HG02571 (cell line): ENCODE data around the gene CKAP5.
"Not testable (repeated sequence)": the region's sequence is repeated elsewhere in the genome, so short reads cannot be mapped to it uniquely, and the experiment has no call there.

Experiments
- ATAC-seq: cut with Tn5 transposase; IDR thresholded peaks from one replicate; pipeline ENCODE4 v1.9.1; 2021; ENCODE audit warnings: mild to moderate bottlenecking, moderate library complexity; ENCODE audit not compliant: unreplicated experiment

Gene CKAP5

GRCh38 chr11:46729110-46730027 lies 116.7 kb downstream of the CKAP5 start:
- ATAC-seq = no peak

- ATAC-seq = no peak
Measured at GRCh38 chr11:46728659-46729040, 117.4 kb downstream of the CKAP5 start.

- ATAC-seq = no peak
Measured at GRCh38 chr11:46727952-46728658, 118.0 kb downstream of the CKAP5 start.

GRCh38 chr11:46726206-46726862 lies 119.7 kb downstream of the CKAP5 start:
- ATAC-seq = no peak

GRCh38 chr11:46725338-46726205 lies 120.5 kb downstream of the CKAP5 start:
- no peak for ATAC-seq

GRCh38 chr11:46724088-46724487 lies 122.0 kb downstream of the CKAP5 start:
- no peak for ATAC-seq

GRCh38 chr11:46723359-46723680 lies 122.8 kb downstream of the CKAP5 start:
- ATAC-seq = no peak

- ATAC-seq = no peak
Measured at GRCh38 chr11:46722566-46723358, 123.3 kb downstream of the CKAP5 start.

- ATAC-seq = no peak
Measured at GRCh38 chr11:46721286-46721685, 124.8 kb downstream of the CKAP5 start.

GRCh38 chr11:46719543-46720218 lies 126.4 kb downstream of the CKAP5 start:
- no peak for ATAC-seq

- ATAC-seq = no peak
Measured at GRCh38 chr11:46719048-46719542, 127.0 kb downstream of the CKAP5 start, which contains the start of gene F2. Gene F2 (plus strand): TSS chr11:46719213. CDS start chr11:46719236, 23 bp downstream.

- no peak for ATAC-seq
Measured at GRCh38 chr11:46718155-46719019, 127.7 kb downstream of the CKAP5 start.

GRCh38 chr11:46717825-46718154 lies 128.3 kb downstream of the CKAP5 start:
- not testable (repeated sequence) for ATAC-seq

GRCh38 chr11:46712874-46713576 lies 133.1 kb downstream of the CKAP5 start:
- no peak for ATAC-seq

- ATAC-seq = no peak
Measured at GRCh38 chr11:46711303-46711702, 134.8 kb downstream of the CKAP5 start.

GRCh38 chr11:46710821-46711269 lies 135.2 kb downstream of the CKAP5 start:
- no peak for ATAC-seq

- not testable (repeated sequence) for ATAC-seq
Measured at GRCh38 chr11:46709351-46709750, 136.7 kb downstream of the CKAP5 start.

- ATAC-seq = no peak
Measured at GRCh38 chr11:46706886-46707285, 139.2 kb downstream of the CKAP5 start.
